HepG2 (cell line): ENCODE results near the gene HELZ2. TPM values are rescaled to one million over a fixed set of nuclear protein-coding genes. Genes with fewer than 3 reads are reported as not detected.
A peak's percentile ranks its signal among the peaks of the same experiment; 100 is the strongest.

ENCODE experiments used
- CBX2 ChIP-seq, 2 experiments: fragments of 200-600 bp in 1 of 2; sonication (generic); formaldehyde crosslinking in 1 of 2; IDR thresholded peaks; 2 replicates each; pipeline versions ENCODE4 v1.7.0 to v1.8.1; 2018 to 2022; ENCODE audit warnings: low read depth in 2 of 2, low read length in 1 of 2, mild to moderate bottlenecking in 1 of 2, missing genetic modification reagents in 1 of 2
- GATAD1 ChIP-seq: IDR thresholded peaks from 2 replicates; pipeline ENCODE4 v1.6.1; 2016; ENCODE audit warnings: missing genetic modification reagents, missing compliant biosample characterization
- KMT2B ChIP-seq: IDR thresholded peaks from 2 replicates; pipeline ENCODE4 v1.6.1; 2016; ENCODE audit warnings: missing genetic modification reagents, missing compliant biosample characterization
- NCOA1 ChIP-seq: sonication (generic); formaldehyde crosslinking; IDR thresholded peaks from 2 replicates; pipeline ENCODE4 v1.9.0; 2021; ENCODE audit warnings: missing genetic modification reagents
- NFKBIZ ChIP-seq: IDR thresholded peaks from 2 replicates; pipeline ENCODE4 v1.6.1; 2018; ENCODE audit warnings: missing genetic modification reagents, missing compliant biosample characterization
- ONECUT2 ChIP-seq: sonication (generic); formaldehyde crosslinking; IDR thresholded peaks from 2 replicates; pipeline ENCODE4 v1.4.0; 2020; ENCODE audit warnings: missing genetic modification reagents
- TAF1 ChIP-seq: sonication (generic); formaldehyde crosslinking; IDR thresholded peaks from 2 replicates; pipeline ENCODE4 v1.4.0; 2020; ENCODE audit warnings: missing genetic modification reagents
- ZBTB1 ChIP-seq: sonication (generic); formaldehyde crosslinking; IDR thresholded peaks from 2 replicates; pipeline ENCODE4 v1.4.0; 2020; ENCODE audit warnings: missing genetic modification reagents, borderline replicate concordance
- ZFAT ChIP-seq: sonication (generic); formaldehyde crosslinking; conservative IDR thresholded peaks from 2 replicates; pipeline ENCODE4 v1.8.1; 2023; ENCODE audit warnings: missing genetic modification reagents, inconsistent platforms
- ZFP36 ChIP-seq: fragments of 150-350 bp; IDR thresholded peaks from 2 replicates; pipeline ENCODE4 v1.6.1; 2018; ENCODE audit warnings: borderline replicate concordance, low read length, low read depth; ENCODE audit not compliant: partially characterized antibody
- ZNF737 ChIP-seq: sonication (generic); formaldehyde crosslinking; IDR thresholded peaks from 2 replicates; pipeline ENCODE4 v1.5.0; 2020; ENCODE audit warnings: missing genetic modification reagents, mild to moderate bottlenecking, borderline replicate concordance
- ZNF883 ChIP-seq: sonication (generic); formaldehyde crosslinking; IDR thresholded peaks from 2 replicates; pipeline ENCODE4 v1.5.1; 2020; ENCODE audit warnings: mild to moderate bottlenecking, missing genetic modification reagents; ENCODE audit errors: not compliant biosample characterization
- polyA plus RNA-seq, 8 experiments: library from polyadenylated mRNA; depleted of rRNA in 3 of 8; stranded (reverse) in 7 of 8; unstranded in 1 of 8; fragments of >200 nt; fragmentation: Illumina TruSeq in 4 of 8; extraction: Trizol in 4 of 8; gene quantifications; 2 replicates each; pipeline versions ENCODE4 v1.2.1 to v1.2.3, GENCODE V29; 2011 to 2016; ENCODE audit warnings: low read depth in 4 of 8, missing spikeins in 1 of 8, mixed read lengths in 1 of 8; ENCODE audit not compliant: insufficient read depth in 1 of 8
- total RNA-seq, 5 experiments: library from RNA; depleted of rRNA; stranded (reverse); fragments of >200 nt; fragmentation: Illumina TruSeq; extraction: Trizol; gene quantifications; 2 replicates each; pipeline ENCODE4 v1.2.3, GENCODE V29; 2016; ENCODE audit warnings: low read depth in 1 of 5
- TF ChIP-seq, protein P1 (sequence below), 2 experiments: sonication (generic) in 1 of 2; formaldehyde crosslinking in 1 of 2; IDR thresholded peaks; 2 replicates each; pipeline versions ENCODE4 v1.6.1 to v1.9.0; 2014 to 2022; ENCODE audit warnings: antibody characterized with exemption in 1 of 2, borderline replicate concordance in 1 of 2, inconsistent platforms in 1 of 2, low read depth in 1 of 2, missing genetic modification reagents in 1 of 2
- TF ChIP-seq, protein P2 (sequence below): sonication (generic); formaldehyde crosslinking; conservative IDR thresholded peaks from 2 replicates; pipeline ENCODE4 v1.4.0; 2020; ENCODE audit warnings: missing genetic modification reagents
- TF ChIP-seq, protein P3 (sequence below): sonication (generic); formaldehyde crosslinking; IDR thresholded peaks from 2 replicates; pipeline ENCODE4 v1.4.0; 2020; ENCODE audit warnings: missing genetic modification reagents
- TF ChIP-seq, protein P4 (sequence below): sonication (generic); formaldehyde crosslinking; conservative IDR thresholded peaks from 2 replicates; pipeline ENCODE4 v1.8.0; 2022; ENCODE audit warnings: mild to moderate bottlenecking, moderate library complexity, missing genetic modification reagents

Gene HELZ2
- total and polyA plus RNA-seq, 2 of the 13 experiments (the other 11 are each of a cell fraction or from before 2014, with no cell fraction given) = 9.6 to 10.1 TPM

DNA sequence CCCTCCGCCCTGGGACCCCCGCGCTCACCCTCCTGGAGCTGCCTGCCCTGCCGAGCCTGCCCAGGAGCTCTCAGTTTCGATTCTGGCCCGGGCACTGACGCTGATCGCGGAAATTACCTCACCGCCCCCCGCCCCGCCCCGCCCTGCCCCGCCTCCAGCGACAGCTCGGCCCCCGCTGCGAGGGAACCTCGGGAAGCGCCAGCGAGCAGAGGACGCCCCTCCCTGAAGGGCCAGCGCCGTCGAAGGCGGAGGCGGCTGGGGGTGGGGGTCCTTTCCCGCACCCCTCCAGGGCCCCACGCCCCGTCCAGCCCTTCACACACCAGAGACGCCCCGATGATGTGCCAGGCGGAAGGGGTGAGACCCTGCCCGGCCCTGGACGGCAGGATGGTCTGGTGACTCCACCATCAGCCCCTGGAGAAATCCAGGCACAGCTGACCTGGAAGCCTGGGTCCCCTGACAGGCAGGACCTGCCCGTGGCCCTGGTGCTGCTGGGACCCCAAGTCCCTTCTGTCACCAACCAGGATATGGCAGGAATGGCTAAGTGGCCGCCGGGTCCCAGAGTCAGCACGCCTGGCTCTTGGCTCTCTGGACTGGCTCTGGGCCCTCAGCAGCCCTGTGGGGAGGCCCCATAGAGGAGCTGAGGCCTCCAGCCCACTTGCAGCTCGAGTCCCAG is at the start of gene HELZ2 (continued):
- TF ChIP-seq, protein P1, sequence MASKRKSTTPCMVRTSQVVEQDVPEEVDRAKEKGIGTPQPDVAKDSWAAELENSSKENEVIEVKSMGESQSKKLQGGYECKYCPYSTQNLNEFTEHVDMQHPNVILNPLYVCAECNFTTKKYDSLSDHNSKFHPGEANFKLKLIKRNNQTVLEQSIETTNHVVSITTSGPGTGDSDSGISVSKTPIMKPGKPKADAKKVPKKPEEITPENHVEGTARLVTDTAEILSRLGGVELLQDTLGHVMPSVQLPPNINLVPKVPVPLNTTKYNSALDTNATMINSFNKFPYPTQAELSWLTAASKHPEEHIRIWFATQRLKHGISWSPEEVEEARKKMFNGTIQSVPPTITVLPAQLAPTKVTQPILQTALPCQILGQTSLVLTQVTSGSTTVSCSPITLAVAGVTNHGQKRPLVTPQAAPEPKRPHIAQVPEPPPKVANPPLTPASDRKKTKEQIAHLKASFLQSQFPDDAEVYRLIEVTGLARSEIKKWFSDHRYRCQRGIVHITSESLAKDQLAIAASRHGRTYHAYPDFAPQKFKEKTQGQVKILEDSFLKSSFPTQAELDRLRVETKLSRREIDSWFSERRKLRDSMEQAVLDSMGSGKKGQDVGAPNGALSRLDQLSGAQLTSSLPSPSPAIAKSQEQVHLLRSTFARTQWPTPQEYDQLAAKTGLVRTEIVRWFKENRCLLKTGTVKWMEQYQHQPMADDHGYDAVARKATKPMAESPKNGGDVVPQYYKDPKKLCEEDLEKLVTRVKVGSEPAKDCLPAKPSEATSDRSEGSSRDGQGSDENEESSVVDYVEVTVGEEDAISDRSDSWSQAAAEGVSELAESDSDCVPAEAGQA (IDR thresholded peaks at IDR 0.05; ENCODE audit: low read depth) = no peak
- TF ChIP-seq, protein P1 (CRISPR knock-in tag; IDR thresholded peaks at IDR 0.05; ENCODE audit: borderline replicate concordance) = no peak
- TF ChIP-seq, protein P2, sequence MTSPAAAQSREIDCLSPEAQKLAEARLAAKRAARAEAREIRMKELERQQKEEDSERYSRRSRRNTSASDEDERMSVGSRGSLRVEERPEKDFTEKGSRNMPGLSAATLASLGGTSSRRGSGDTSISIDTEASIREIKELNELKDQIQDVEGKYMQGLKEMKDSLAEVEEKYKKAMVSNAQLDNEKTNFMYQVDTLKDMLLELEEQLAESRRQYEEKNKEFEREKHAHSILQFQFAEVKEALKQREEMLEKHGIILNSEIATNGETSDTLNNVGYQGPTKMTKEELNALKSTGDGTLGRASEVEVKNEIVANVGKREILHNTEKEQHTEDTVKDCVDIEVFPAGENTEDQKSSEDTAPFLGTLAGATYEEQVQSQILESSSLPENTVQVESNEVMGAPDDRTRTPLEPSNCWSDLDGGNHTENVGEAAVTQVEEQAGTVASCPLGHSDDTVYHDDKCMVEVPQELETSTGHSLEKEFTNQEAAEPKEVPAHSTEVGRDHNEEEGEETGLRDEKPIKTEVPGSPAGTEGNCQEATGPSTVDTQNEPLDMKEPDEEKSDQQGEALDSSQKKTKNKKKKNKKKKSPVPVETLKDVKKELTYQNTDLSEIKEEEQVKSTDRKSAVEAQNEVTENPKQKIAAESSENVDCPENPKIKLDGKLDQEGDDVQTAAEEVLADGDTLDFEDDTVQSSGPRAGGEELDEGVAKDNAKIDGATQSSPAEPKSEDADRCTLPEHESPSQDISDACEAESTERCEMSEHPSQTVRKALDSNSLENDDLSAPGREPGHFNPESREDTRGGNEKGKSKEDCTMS (CRISPR knock-in tag) = no peak
- TF ChIP-seq KMT2B (CRISPR knock-in tag) (no peak), CBX2 (IDR thresholded peaks at IDR 0.05; ENCODE audit: low read depth, low read length) (no peak), CBX2 (CRISPR knock-in tag; IDR thresholded peaks at IDR 0.05; ENCODE audit: low read depth) (no peak), NCOA1 (CRISPR knock-in tag) (no peak), TAF1 (CRISPR knock-in tag) (peak; percentile 45; the same call in 1 of the 2 replicates), ZNF883 (peak; percentile 52), NFKBIZ (no peak), ZNF737 (no peak), ZFP36 (no peak), ZBTB1 (CRISPR knock-in tag) (no peak), ZFAT (0 out of 2 replicates have a peak, but pooled peaks have one; percentile 53), GATAD1 (0 out of 2 replicates have a peak, but pooled peaks have one; percentile 14), ONECUT2 (CRISPR knock-in tag) (no peak)
- TF ChIP-seq, protein P3, sequence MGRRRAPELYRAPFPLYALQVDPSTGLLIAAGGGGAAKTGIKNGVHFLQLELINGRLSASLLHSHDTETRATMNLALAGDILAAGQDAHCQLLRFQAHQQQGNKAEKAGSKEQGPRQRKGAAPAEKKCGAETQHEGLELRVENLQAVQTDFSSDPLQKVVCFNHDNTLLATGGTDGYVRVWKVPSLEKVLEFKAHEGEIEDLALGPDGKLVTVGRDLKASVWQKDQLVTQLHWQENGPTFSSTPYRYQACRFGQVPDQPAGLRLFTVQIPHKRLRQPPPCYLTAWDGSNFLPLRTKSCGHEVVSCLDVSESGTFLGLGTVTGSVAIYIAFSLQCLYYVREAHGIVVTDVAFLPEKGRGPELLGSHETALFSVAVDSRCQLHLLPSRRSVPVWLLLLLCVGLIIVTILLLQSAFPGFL (CRISPR knock-in tag) = 0 out of 2 replicates have a peak, but pooled peaks have one; percentile 64
- TF ChIP-seq, protein P4, sequence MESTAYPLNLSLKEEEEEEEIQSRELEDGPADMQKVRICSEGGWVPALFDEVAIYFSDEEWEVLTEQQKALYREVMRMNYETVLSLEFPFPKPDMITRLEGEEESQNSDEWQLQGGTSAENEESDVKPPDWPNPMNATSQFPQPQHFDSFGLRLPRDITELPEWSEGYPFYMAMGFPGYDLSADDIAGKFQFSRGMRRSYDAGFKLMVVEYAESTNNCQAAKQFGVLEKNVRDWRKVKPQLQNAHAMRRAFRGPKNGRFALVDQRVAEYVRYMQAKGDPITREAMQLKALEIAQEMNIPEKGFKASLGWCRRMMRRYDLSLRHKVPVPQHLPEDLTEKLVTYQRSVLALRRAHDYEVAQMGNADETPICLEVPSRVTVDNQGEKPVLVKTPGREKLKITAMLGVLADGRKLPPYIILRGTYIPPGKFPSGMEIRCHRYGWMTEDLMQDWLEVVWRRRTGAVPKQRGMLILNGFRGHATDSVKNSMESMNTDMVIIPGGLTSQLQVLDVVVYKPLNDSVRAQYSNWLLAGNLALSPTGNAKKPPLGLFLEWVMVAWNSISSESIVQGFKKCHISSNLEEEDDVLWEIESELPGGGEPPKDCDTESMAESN (CRISPR knock-in tag) = no peak
